HG02981 (cell line): ENCODE results near the gene HMCN1.
"Not testable (repeated sequence)": the region's sequence is repeated elsewhere in the genome, so short reads cannot be mapped to it uniquely, and the experiment has no call there.

Experiments used
- ATAC-seq: cut with Tn5 transposase; IDR thresholded peaks from one replicate; pipeline ENCODE4 v1.9.1; 2021; ENCODE audit warnings: mild to moderate bottlenecking, moderate library complexity; ENCODE audit not compliant: unreplicated experiment

HMCN1 gene

GRCh38 chr1:185739967-185740366 is 5.8 kb downstream of the HMCN1 start:
- peak; percentile 66 for ATAC-seq

- no peak for ATAC-seq
These were observed 7.4 kb downstream of the HMCN1 start for GRCh38 chr1:185741551-185741950.

GRCh38 chr1:185742403-185742802 is 8.2 kb downstream of the HMCN1 start:
- ATAC-seq = no peak

- no peak for ATAC-seq
These were observed 11.0 kb downstream of the HMCN1 start for GRCh38 chr1:185745165-185745564.

GRCh38 chr1:185759061-185759460 is 24.9 kb downstream of the HMCN1 start:
- no peak for ATAC-seq

- no peak for ATAC-seq
These were observed 27.6 kb downstream of the HMCN1 start for GRCh38 chr1:185761841-185762240.

GRCh38 chr1:185767508-185768120 is 33.4 kb downstream of the HMCN1 start:
- ATAC-seq = no peak

- ATAC-seq = no peak
These were observed 34.2 kb downstream of the HMCN1 start for GRCh38 chr1:185768371-185768770.

- ATAC-seq = no peak
These were observed 34.9 kb downstream of the HMCN1 start for GRCh38 chr1:185769136-185769535.

- ATAC-seq = no peak
These were observed 40.2 kb downstream of the HMCN1 start for GRCh38 chr1:185774394-185774793.

GRCh38 chr1:185775501-185775900 is 41.3 kb downstream of the HMCN1 start:
- no peak for ATAC-seq

- no peak for ATAC-seq
These were observed 42.3 kb downstream of the HMCN1 start for GRCh38 chr1:185776522-185776921.

GRCh38 chr1:185783860-185784259 is 49.7 kb downstream of the HMCN1 start:
- ATAC-seq = not testable (repeated sequence)

- ATAC-seq = no peak
These were observed 51.4 kb downstream of the HMCN1 start for GRCh38 chr1:185785586-185785985.

- no peak for ATAC-seq
These were observed 52.3 kb downstream of the HMCN1 start for GRCh38 chr1:185786524-185786923.

GRCh38 chr1:185787238-185787637 is 53.0 kb downstream of the HMCN1 start:
- no peak for ATAC-seq

GRCh38 chr1:185788386-185788785 is 54.2 kb downstream of the HMCN1 start:
- ATAC-seq = no peak

- no peak for ATAC-seq
These were observed 55.5 kb downstream of the HMCN1 start for GRCh38 chr1:185789501-185790193.

GRCh38 chr1:185790194-185790735 is 56.1 kb downstream of the HMCN1 start:
- ATAC-seq = no peak

GRCh38 chr1:185792040-185792439 is 57.8 kb downstream of the HMCN1 start:
- ATAC-seq = no peak

- not testable (repeated sequence) for ATAC-seq
These were observed 60.3 kb downstream of the HMCN1 start for GRCh38 chr1:185794495-185794894.

GRCh38 chr1:185795181-185795580 is 61.0 kb downstream of the HMCN1 start:
- no peak for ATAC-seq
